ENCODE results near the gene SORCS3.

Gene SORCS3

GRCh38 chr10:105109164-105109563, 468.1 kb downstream of the SORCS3 start:
- DNase-seq (ENCODE audit: low read depth), result no peak
- H3K4me3 ChIP-seq (ENCODE audit: low read depth, low read length), result no peak overlapping the region
- no peak for TF ChIP-seq CTCF (IDR thresholded peaks at IDR 0.05; ENCODE audit: low read depth, low read length, missing control alignments)

- no peak overlapping the region for H3K4me3 ChIP-seq (ENCODE audit: low read depth, low read length)
- TF ChIP-seq CTCF (IDR thresholded peaks at IDR 0.05; ENCODE audit: low read depth, low read length, missing control alignments), result no peak
- DNase-seq (ENCODE audit: low read depth), result no peak
These were observed 471.8 kb downstream of the SORCS3 start for GRCh38 chr10:105112862-105113261.

- TF ChIP-seq CTCF (IDR thresholded peaks at IDR 0.05; ENCODE audit: low read depth, low read length, missing control alignments), result no peak
- no peak for DNase-seq (ENCODE audit: low read depth)
- H3K4me3 ChIP-seq (ENCODE audit: low read depth, low read length), result no peak overlapping the region
These were observed 472.6 kb downstream of the SORCS3 start for GRCh38 chr10:105113666-105114065.

- no peak for TF ChIP-seq CTCF (IDR thresholded peaks at IDR 0.05; ENCODE audit: low read depth, low read length, missing control alignments)
- no peak for DNase-seq (ENCODE audit: low read depth)
- no peak overlapping the region for H3K4me3 ChIP-seq (ENCODE audit: low read depth, low read length)
These were observed 480.7 kb downstream of the SORCS3 start for GRCh38 chr10:105121743-105122142.

- TF ChIP-seq CTCF (IDR thresholded peaks at IDR 0.05; ENCODE audit: low read depth, low read length, missing control alignments), result no peak
- DNase-seq (ENCODE audit: low read depth), result no peak
- H3K4me3 ChIP-seq (ENCODE audit: low read depth, low read length), result no peak overlapping the region
These were observed 487.0 kb downstream of the SORCS3 start for GRCh38 chr10:105128111-105128510.

- H3K4me3 ChIP-seq (ENCODE audit: low read depth, low read length), result no peak overlapping the region
- TF ChIP-seq CTCF (IDR thresholded peaks at IDR 0.05; ENCODE audit: low read depth, low read length, missing control alignments), result no peak
- no peak for DNase-seq (ENCODE audit: low read depth)
These were observed 497.3 kb downstream of the SORCS3 start for GRCh38 chr10:105138358-105138757.

GRCh38 chr10:105139363-105139896, 498.3 kb downstream of the SORCS3 start:
- H3K4me3 ChIP-seq (ENCODE audit: low read depth, low read length), result no peak overlapping the region
- no peak for TF ChIP-seq CTCF (IDR thresholded peaks at IDR 0.05; ENCODE audit: low read depth, low read length, missing control alignments)
- DNase-seq (ENCODE audit: low read depth), result no peak

Measured in GM12864 (cell line).